ENCODE measurements around the gene OIT3. TPM values are rescaled to one million over a fixed set of nuclear protein-coding genes. Genes with fewer than 3 reads are reported as not detected.

Gene OIT3
- total RNA-seq, 1 experiment from 2014 or later, result 1.4 TPM

DNA sequence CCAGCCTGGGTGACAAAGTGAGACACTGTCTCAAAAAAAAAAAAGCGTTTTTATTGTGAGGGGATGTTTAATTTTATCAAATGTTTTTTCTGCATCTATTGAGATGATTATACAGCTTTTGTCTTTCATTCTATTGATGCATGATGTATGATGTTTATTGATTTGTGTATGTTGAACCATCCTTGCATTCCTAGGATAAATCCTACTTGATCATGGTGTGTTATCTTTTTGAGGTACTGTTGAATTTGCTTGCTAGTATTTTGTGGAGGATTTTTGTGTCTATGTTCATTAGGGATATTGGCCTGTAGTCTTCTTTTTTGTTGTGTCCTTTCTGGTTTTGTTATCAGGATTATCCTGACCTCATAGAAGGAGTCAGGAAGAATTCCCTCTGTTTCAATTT lies 83.3 kb downstream of the OIT3 start:
- H3K9me3 Mint-ChIP-seq (ENCODE audit: low read depth, unreplicated experiment), result peaks cover 26% of the 10 kb centered on the region

GRCh38 chr10:72979709-72980108 lies 86.2 kb downstream of the OIT3 start:
- CTCF ChIA-PET, result no interaction called here
- Mint-ChIP-seq H3K4me3 (ENCODE audit: low read depth, unreplicated experiment) (no peak overlapping the region), H3K36me3 (ENCODE audit: insufficient read depth, unreplicated experiment) (no peaks in the 10 kb centered on the region), H3K27ac (ENCODE audit: unreplicated experiment) (no peak overlapping the region), H3K27me3 (ENCODE audit: unreplicated experiment) (no peaks in the 10 kb centered on the region), H3K4me1 (ENCODE audit: low read depth, unreplicated experiment) (no peaks in the 10 kb centered on the region), H3K9me3 (ENCODE audit: low read depth, unreplicated experiment) (peaks cover 26% of the 10 kb centered on the region)
- DNase-seq, result no peak
- BruUV-seq (replicated peaks), result no TSS peak
- intact Hi-C loops (cut with micrococcal nuclease; ENCODE audit: unreplicated experiment), result no loop called here
- TF ChIP-seq, protein P1, sequence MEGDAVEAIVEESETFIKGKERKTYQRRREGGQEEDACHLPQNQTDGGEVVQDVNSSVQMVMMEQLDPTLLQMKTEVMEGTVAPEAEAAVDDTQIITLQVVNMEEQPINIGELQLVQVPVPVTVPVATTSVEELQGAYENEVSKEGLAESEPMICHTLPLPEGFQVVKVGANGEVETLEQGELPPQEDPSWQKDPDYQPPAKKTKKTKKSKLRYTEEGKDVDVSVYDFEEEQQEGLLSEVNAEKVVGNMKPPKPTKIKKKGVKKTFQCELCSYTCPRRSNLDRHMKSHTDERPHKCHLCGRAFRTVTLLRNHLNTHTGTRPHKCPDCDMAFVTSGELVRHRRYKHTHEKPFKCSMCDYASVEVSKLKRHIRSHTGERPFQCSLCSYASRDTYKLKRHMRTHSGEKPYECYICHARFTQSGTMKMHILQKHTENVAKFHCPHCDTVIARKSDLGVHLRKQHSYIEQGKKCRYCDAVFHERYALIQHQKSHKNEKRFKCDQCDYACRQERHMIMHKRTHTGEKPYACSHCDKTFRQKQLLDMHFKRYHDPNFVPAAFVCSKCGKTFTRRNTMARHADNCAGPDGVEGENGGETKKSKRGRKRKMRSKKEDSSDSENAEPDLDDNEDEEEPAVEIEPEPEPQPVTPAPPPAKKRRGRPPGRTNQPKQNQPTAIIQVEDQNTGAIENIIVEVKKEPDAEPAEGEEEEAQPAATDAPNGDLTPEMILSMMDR (IDR thresholded peaks at IDR 0.05; ENCODE audit: unreplicated experiment), result no peak

More for the DNA sequence above, 83.3 kb downstream of the OIT3 start:
- no peak for DNase-seq
- no peaks in the 10 kb centered on the region for H3K36me3 Mint-ChIP-seq (ENCODE audit: insufficient read depth, unreplicated experiment)
- no peaks in the 10 kb centered on the region for H3K27me3 Mint-ChIP-seq (ENCODE audit: unreplicated experiment)
- intact Hi-C loops (cut with micrococcal nuclease; ENCODE audit: unreplicated experiment), result no loop called here
- BruUV-seq (replicated peaks), result no TSS peak
- CTCF ChIA-PET, result no interaction called here
- TF ChIP-seq, protein P1 (IDR thresholded peaks at IDR 0.05; ENCODE audit: unreplicated experiment), result no peak
- no peaks in the 10 kb centered on the region for H3K4me1 Mint-ChIP-seq (ENCODE audit: low read depth, unreplicated experiment)
- H3K4me3 Mint-ChIP-seq (ENCODE audit: low read depth, unreplicated experiment), result no peak overlapping the region
- H3K27ac Mint-ChIP-seq (ENCODE audit: unreplicated experiment), result no peak overlapping the region

DNA sequence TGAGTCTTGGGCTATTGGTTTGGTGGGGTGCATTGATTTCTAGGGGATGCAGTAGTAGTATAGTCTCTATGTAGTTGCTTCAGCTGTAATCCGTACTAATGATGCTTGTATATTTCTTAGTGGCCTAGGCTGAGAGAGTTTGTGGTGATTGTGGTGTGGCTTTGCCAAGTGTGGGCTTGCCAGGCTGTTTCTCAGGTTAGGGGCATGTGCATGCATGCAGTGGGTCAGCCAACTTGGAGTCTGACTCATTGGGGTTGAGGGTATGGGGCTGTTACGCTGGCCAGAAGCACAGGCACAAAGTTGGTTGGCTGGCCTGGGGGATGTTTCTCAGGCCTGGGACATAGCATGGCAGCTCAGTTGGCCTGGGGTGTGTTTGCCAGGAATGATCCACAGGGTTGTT lies 86.8 kb downstream of the OIT3 start:
- CTCF ChIA-PET, result no interaction called here
- Mint-ChIP-seq H3K27ac (ENCODE audit: unreplicated experiment) (no peak overlapping the region), H3K27me3 (ENCODE audit: unreplicated experiment) (no peaks in the 10 kb centered on the region), H3K4me3 (ENCODE audit: low read depth, unreplicated experiment) (no peak overlapping the region), H3K9me3 (ENCODE audit: low read depth, unreplicated experiment) (peaks cover 26% of the 10 kb centered on the region), H3K36me3 (ENCODE audit: insufficient read depth, unreplicated experiment) (no peaks in the 10 kb centered on the region), H3K4me1 (ENCODE audit: low read depth, unreplicated experiment) (no peaks in the 10 kb centered on the region)
- no peak for DNase-seq
- no TSS peak for BruUV-seq (replicated peaks)
- intact Hi-C loops (cut with micrococcal nuclease; ENCODE audit: unreplicated experiment), result no loop called here
- TF ChIP-seq, protein P1 (IDR thresholded peaks at IDR 0.05; ENCODE audit: unreplicated experiment), result no peak

DNA sequence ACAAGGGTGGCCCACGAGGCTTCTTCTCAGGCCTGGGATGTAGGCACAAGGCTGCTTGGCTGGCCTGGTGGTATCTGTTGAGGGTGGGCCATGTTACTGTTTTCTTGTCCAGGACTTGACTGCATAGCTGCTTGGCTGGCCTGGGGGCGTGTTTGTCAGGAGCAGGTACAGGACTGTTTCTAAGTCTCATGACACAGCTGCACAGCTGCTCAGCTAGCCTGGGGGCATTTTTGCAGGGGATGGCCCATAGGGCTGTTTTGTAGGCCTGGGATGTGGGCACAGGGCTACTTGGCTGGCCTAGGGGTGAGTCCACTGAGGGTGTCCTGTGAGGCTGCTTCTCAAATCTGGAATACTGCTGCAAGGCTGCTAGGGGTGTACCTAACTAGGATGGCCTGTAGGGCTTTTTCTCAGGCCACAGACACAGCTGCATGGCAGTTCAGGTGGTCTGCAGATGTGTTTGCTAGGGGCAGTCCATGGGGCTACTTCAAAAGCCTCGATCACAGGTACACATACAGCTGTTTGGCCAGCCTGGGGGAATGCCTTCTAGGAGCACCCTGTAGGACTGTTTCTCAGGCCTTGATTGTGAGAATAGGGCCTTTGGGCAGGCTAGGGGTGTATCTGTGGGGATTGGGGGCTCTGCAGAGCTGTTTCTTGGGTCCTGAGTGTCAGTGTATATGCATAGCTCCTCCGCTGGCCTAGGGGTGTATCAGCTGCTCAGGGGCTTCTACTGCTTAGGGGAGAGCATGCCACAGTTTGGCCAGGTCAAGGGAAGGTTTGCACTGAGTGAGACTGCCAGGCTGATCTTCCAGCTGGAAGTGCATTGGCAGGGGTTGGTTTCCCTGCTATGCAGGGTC lies 87.7 kb downstream of the OIT3 start:
- H3K27me3 Mint-ChIP-seq (ENCODE audit: unreplicated experiment), result no peaks in the 10 kb centered on the region
- no peak overlapping the region for H3K27ac Mint-ChIP-seq (ENCODE audit: unreplicated experiment)
- no peak for DNase-seq
- no TSS peak for BruUV-seq (replicated peaks)
- no peaks in the 10 kb centered on the region for H3K4me1 Mint-ChIP-seq (ENCODE audit: low read depth, unreplicated experiment)
- no peaks in the 10 kb centered on the region for H3K36me3 Mint-ChIP-seq (ENCODE audit: insufficient read depth, unreplicated experiment)
- no peak overlapping the region for H3K4me3 Mint-ChIP-seq (ENCODE audit: low read depth, unreplicated experiment)
- TF ChIP-seq, protein P1 (IDR thresholded peaks at IDR 0.05; ENCODE audit: unreplicated experiment), result no peak
- CTCF ChIA-PET, result interaction anchor here (0.6 kb wide), 1 partner anchor 377 kb away, joined by 10 read pairs; no protein-coding TSS in a partner anchor
- intact Hi-C loops (cut with micrococcal nuclease; ENCODE audit: unreplicated experiment), result no loop called here
- peaks cover 26% of the 10 kb centered on the region for H3K9me3 Mint-ChIP-seq (ENCODE audit: low read depth, unreplicated experiment)
